HepG2 (cell line): ENCODE data around the gene MXD1. TPM values are rescaled to one million over a fixed set of nuclear protein-coding genes. Genes with fewer than 3 reads are reported as not detected.

Source experiments
- ELF3 ChIP-seq: IDR thresholded peaks from 2 replicates; pipeline ENCODE4 v1.6.1; 2016; ENCODE audit warnings: missing genetic modification reagents, missing compliant biosample characterization
- HOXA3 ChIP-seq: sonication (generic); formaldehyde crosslinking; IDR thresholded peaks from 2 replicates; pipeline ENCODE4 v1.5.0; 2020; ENCODE audit warnings: missing genetic modification reagents
- POLR2AphosphoS5 ChIP-seq: IDR thresholded peaks from 2 replicates; pipeline ENCODE4 v1.6.1; 2012; ENCODE audit warnings: low read depth, low read length
- SPEN ChIP-seq: sonication (generic); formaldehyde crosslinking; IDR thresholded peaks from 2 replicates; pipeline ENCODE4 v1.5.1; 2020; ENCODE audit warnings: low read depth, mild to moderate bottlenecking, missing genetic modification reagents
- ZNF724P ChIP-seq: sonication (generic); formaldehyde crosslinking; IDR thresholded peaks from 2 replicates; pipeline ENCODE4 v1.8.0; 2022; ENCODE audit warnings: missing genetic modification reagents, borderline replicate concordance
- polyA plus RNA-seq, 8 experiments: library from polyadenylated mRNA; depleted of rRNA in 3 of 8; stranded (reverse) in 7 of 8; unstranded in 1 of 8; fragments of >200 nt; fragmentation: Illumina TruSeq in 4 of 8; extraction: Trizol in 4 of 8; gene quantifications; 2 replicates each; pipeline versions ENCODE4 v1.2.1 to v1.2.3, GENCODE V29; 2011 to 2016; ENCODE audit warnings: low read depth in 4 of 8, missing spikeins in 1 of 8, mixed read lengths in 1 of 8; ENCODE audit not compliant: insufficient read depth in 1 of 8
- total RNA-seq, 5 experiments: library from RNA; depleted of rRNA; stranded (reverse); fragments of >200 nt; fragmentation: Illumina TruSeq; extraction: Trizol; gene quantifications; 2 replicates each; pipeline ENCODE4 v1.2.3, GENCODE V29; 2016; ENCODE audit warnings: low read depth in 1 of 5
- TF ChIP-seq, protein P1 (sequence below), 2 experiments: IDR thresholded peaks; 2 replicates each; pipeline ENCODE4 v1.6.1; 2011 to 2012; ENCODE audit warnings: low read length in 2 of 2, borderline replicate concordance in 1 of 2, low read depth in 1 of 2, mild to moderate bottlenecking in 1 of 2, moderate library complexity in 1 of 2
- TF ChIP-seq, protein P2 (sequence below): IDR thresholded peaks from 2 replicates; pipeline ENCODE4 v1.6.1; 2016; ENCODE audit warnings: low read depth, missing genetic modification reagents, missing compliant biosample characterization
- TF ChIP-seq, protein P3 (sequence below): conservative IDR thresholded peaks from 2 replicates; pipeline ENCODE4 v1.6.1; 2018; ENCODE audit warnings: missing genetic modification reagents

The MXD1 gene
- total and polyA plus RNA-seq, 2 of the 13 experiments (the other 11 are each of a cell fraction or from before 2014, with no cell fraction given), result 6.4 to 14.9 TPM

DNA sequence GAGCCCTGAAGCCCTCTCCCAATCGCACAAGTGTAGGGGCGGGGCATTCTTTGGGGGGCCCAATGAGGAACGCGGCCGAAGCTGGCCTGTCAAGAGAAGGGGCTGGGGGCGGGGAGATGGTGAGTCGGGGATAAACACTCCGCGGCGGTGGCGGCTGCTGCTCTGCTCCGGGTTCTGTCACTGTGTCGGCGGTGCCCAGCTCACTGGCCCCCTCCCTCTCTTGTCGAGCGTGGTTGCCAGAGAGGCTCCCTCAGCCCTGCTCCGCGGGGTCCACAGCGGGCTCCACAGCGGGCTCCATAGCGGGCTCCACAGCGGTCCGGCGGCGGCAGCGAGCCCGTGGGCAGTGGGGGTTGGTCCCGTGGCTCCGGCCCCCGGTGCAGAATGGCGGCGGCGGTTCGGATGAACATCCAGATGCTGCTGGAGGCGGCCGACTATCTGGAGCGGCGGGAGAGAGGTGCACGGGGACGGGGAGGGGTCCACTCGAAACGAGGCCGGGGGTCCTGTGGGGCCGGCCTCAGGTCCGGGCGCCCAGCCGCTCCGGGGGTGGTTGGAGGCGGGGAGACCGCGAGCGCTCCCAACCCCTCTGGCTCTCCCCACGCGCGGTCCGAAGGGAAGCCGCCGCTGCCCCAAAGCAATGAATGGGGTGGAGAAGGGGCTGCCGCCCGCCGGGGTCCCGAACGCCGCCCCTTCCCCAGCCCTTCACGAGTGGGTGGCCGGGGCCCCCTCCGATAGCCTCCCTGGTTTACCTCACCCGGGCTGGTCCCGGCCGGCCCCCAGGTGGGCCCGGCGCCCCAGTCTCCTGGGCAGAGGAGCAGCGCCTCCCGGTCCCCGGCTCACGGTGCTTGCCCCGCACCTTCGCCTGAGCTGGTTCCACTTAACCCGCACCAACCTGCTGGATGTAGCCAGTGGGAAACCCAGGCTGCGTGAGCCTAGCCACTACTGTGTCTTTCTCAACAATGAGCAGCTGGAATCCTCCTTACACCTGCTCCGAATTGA lies at the start of gene MXD1 (continued):
- TF ChIP-seq, protein P1, sequence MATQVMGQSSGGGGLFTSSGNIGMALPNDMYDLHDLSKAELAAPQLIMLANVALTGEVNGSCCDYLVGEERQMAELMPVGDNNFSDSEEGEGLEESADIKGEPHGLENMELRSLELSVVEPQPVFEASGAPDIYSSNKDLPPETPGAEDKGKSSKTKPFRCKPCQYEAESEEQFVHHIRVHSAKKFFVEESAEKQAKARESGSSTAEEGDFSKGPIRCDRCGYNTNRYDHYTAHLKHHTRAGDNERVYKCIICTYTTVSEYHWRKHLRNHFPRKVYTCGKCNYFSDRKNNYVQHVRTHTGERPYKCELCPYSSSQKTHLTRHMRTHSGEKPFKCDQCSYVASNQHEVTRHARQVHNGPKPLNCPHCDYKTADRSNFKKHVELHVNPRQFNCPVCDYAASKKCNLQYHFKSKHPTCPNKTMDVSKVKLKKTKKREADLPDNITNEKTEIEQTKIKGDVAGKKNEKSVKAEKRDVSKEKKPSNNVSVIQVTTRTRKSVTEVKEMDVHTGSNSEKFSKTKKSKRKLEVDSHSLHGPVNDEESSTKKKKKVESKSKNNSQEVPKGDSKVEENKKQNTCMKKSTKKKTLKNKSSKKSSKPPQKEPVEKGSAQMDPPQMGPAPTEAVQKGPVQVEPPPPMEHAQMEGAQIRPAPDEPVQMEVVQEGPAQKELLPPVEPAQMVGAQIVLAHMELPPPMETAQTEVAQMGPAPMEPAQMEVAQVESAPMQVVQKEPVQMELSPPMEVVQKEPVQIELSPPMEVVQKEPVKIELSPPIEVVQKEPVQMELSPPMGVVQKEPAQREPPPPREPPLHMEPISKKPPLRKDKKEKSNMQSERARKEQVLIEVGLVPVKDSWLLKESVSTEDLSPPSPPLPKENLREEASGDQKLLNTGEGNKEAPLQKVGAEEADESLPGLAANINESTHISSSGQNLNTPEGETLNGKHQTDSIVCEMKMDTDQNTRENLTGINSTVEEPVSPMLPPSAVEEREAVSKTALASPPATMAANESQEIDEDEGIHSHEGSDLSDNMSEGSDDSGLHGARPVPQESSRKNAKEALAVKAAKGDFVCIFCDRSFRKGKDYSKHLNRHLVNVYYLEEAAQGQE (IDR thresholded peaks at IDR 0.05; ENCODE audit: borderline replicate concordance in 1 of 2, low read depth in 1 of 2, low read length in 2 of 2), result no peak; a peak in 1 of 4 replicates
- TF ChIP-seq POLR2AphosphoS5, result peak; percentile 57
- TF ChIP-seq, protein P2, sequence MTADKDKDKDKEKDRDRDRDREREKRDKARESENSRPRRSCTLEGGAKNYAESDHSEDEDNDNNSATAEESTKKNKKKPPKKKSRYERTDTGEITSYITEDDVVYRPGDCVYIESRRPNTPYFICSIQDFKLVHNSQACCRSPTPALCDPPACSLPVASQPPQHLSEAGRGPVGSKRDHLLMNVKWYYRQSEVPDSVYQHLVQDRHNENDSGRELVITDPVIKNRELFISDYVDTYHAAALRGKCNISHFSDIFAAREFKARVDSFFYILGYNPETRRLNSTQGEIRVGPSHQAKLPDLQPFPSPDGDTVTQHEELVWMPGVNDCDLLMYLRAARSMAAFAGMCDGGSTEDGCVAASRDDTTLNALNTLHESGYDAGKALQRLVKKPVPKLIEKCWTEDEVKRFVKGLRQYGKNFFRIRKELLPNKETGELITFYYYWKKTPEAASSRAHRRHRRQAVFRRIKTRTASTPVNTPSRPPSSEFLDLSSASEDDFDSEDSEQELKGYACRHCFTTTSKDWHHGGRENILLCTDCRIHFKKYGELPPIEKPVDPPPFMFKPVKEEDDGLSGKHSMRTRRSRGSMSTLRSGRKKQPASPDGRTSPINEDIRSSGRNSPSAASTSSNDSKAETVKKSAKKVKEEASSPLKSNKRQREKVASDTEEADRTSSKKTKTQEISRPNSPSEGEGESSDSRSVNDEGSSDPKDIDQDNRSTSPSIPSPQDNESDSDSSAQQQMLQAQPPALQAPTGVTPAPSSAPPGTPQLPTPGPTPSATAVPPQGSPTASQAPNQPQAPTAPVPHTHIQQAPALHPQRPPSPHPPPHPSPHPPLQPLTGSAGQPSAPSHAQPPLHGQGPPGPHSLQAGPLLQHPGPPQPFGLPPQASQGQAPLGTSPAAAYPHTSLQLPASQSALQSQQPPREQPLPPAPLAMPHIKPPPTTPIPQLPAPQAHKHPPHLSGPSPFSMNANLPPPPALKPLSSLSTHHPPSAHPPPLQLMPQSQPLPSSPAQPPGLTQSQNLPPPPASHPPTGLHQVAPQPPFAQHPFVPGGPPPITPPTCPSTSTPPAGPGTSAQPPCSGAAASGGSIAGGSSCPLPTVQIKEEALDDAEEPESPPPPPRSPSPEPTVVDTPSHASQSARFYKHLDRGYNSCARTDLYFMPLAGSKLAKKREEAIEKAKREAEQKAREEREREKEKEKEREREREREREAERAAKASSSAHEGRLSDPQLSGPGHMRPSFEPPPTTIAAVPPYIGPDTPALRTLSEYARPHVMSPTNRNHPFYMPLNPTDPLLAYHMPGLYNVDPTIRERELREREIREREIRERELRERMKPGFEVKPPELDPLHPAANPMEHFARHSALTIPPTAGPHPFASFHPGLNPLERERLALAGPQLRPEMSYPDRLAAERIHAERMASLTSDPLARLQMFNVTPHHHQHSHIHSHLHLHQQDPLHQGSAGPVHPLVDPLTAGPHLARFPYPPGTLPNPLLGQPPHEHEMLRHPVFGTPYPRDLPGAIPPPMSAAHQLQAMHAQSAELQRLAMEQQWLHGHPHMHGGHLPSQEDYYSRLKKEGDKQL (CRISPR knock-in tag), result no peak
- no peak for TF ChIP-seq ELF3 (CRISPR knock-in tag)
- TF ChIP-seq HOXA3 (CRISPR knock-in tag), result no peak; the same call in 1 of the 2 replicates
- no peak for TF ChIP-seq ZNF724P (CRISPR knock-in tag)
- TF ChIP-seq, protein P3, sequence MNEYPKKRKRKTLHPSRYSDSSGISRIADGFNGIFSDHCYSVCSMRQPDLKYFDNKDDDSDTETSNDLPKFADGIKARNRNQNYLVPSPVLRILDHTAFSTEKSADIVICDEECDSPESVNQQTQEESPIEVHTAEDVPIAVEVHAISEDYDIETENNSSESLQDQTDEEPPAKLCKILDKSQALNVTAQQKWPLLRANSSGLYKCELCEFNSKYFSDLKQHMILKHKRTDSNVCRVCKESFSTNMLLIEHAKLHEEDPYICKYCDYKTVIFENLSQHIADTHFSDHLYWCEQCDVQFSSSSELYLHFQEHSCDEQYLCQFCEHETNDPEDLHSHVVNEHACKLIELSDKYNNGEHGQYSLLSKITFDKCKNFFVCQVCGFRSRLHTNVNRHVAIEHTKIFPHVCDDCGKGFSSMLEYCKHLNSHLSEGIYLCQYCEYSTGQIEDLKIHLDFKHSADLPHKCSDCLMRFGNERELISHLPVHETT (CRISPR knock-in tag), result no peak
- TF ChIP-seq SPEN (CRISPR knock-in tag), result no peak; the same call in 1 of the 2 replicates
